ENCODE data around the gene SCGN.

DNA sequence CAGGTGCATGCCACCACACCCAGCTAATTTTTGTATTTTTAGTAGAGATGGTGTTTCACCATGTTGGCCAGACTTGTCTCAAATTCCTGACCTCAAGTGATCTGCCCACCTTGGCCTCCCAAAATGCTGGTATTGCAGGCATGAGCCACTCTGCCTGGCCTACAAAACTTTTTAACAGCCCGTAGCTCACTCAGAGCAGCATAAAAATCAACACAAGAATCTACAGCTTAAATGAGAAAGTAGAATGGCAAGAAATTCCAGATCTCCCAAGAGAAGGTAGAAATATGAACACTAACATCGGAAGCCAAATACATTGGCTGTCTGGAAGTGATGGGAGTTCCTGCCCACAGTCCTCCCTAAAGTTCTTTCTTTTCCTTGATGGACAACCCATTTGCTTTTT lies 43.7 kb downstream of the SCGN start:
- TF ChIP-seq, protein P1, sequence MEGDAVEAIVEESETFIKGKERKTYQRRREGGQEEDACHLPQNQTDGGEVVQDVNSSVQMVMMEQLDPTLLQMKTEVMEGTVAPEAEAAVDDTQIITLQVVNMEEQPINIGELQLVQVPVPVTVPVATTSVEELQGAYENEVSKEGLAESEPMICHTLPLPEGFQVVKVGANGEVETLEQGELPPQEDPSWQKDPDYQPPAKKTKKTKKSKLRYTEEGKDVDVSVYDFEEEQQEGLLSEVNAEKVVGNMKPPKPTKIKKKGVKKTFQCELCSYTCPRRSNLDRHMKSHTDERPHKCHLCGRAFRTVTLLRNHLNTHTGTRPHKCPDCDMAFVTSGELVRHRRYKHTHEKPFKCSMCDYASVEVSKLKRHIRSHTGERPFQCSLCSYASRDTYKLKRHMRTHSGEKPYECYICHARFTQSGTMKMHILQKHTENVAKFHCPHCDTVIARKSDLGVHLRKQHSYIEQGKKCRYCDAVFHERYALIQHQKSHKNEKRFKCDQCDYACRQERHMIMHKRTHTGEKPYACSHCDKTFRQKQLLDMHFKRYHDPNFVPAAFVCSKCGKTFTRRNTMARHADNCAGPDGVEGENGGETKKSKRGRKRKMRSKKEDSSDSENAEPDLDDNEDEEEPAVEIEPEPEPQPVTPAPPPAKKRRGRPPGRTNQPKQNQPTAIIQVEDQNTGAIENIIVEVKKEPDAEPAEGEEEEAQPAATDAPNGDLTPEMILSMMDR (IDR thresholded peaks at IDR 0.05), result no peak
- no peak for TF ChIP-seq POLR2A (IDR thresholded peaks at IDR 0.05)
